Lower lobe of right lung (tissue), 2 donors: Measurements from ENCODE around the gene TM6SF1. TPM values are rescaled to one million over a fixed set of nuclear protein-coding genes. Genes with fewer than 3 reads are reported as not detected.
"Not testable (repeated sequence)": the region's sequence is repeated elsewhere in the genome, so short reads cannot be mapped to it uniquely, and the experiment has no call there.

Experiments used
- ATAC-seq, 2 donors: fragments of 200-7000 bp; cut with Tn5 transposase; one replicate each; pipeline ENCODE4 v1.9.1; 2020 to 2022; ENCODE audit warnings: mild to moderate bottlenecking in 2 of 2, moderate library complexity in 2 of 2
- DNase-seq: peaks from one replicate; pipeline ENCODE4 v3.0.0-alpha.2; 2020
- H3K27ac ChIP-seq: fragments of 200-600 bp; one replicate; pipeline ENCODE4 v1.8.0; 2022
- H3K27me3 ChIP-seq: fragments of 200-600 bp; one replicate; pipeline ENCODE4 v1.8.0; 2022; ENCODE audit warnings: low read depth
- H3K36me3 ChIP-seq: fragments of 200-600 bp; one replicate; pipeline ENCODE4 v1.8.0; 2022; ENCODE audit warnings: mild to moderate bottlenecking
- H3K4me1 ChIP-seq: fragments of 200-600 bp; one replicate; pipeline ENCODE4 v1.8.0; 2022
- H3K4me3 ChIP-seq: fragments of 200-600 bp; one replicate; pipeline ENCODE4 v1.8.0; 2022; ENCODE audit warnings: mild to moderate bottlenecking
- H3K9me3 ChIP-seq: fragments of 200-600 bp; one replicate; pipeline ENCODE4 v1.8.0; 2022
- intact Hi-C: fragments of 100-400 bp; cut with DNase I; formaldehyde crosslinking; loops from one replicate; pipeline ENCODE4 v1.11.0; 2022
- total RNA-seq: library from RNA; stranded (reverse); fragmentation: NEBNext Ultra II Directional; extraction: Animal tissue kit (Norgen Biotek cat#: 25700); gene quantifications from one replicate; pipeline ENCODE4 v1.2.1, GENCODE V29; 2021
- TF ChIP-seq, protein P1 (sequence below): fragments of 200-600 bp; IDR thresholded peaks from one replicate; pipeline ENCODE4 v1.8.0; 2022; ENCODE audit warnings: antibody characterized with exemption, mild to moderate bottlenecking
- donor health status: DM: no; HTN: yes; CAD: no; lungs with severe emphysema.

Gene TM6SF1
- total RNA-seq, 1 donor from 2014 or later: 31.2 TPM

DNA sequence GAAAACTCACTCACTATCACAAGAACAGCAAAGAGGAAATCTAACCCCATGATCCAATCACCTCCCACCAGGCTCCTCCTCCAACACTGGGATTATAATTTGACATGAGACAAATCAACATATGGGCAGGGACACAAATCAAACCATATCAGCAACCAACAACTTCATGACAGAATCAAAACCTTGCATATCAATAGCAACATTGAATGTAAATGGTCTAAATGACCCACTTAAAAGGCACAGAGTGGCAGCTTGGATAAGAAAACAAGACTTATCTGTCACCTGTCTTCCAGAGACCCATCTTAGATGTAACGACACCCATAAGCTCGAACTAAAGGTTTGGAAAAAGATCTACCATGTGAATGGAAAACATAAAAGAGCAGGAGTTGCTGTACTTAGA lies 59.4 kb downstream of the TM6SF1 start:
- H3K9me3 ChIP-seq: peaks cover 13% of the 10 kb centered on the region
- intact Hi-C loops: no loop called here
- no peak overlapping the region for H3K4me3 ChIP-seq
- H3K4me1 ChIP-seq: no peaks in the 10 kb centered on the region
- ATAC-seq (no peak), DNase-seq (no peak)
- no peaks in the 10 kb centered on the region for H3K27me3 ChIP-seq
- H3K27ac ChIP-seq: no peak overlapping the region
- H3K36me3 ChIP-seq: no peaks in the 10 kb centered on the region
- TF ChIP-seq, protein P1, sequence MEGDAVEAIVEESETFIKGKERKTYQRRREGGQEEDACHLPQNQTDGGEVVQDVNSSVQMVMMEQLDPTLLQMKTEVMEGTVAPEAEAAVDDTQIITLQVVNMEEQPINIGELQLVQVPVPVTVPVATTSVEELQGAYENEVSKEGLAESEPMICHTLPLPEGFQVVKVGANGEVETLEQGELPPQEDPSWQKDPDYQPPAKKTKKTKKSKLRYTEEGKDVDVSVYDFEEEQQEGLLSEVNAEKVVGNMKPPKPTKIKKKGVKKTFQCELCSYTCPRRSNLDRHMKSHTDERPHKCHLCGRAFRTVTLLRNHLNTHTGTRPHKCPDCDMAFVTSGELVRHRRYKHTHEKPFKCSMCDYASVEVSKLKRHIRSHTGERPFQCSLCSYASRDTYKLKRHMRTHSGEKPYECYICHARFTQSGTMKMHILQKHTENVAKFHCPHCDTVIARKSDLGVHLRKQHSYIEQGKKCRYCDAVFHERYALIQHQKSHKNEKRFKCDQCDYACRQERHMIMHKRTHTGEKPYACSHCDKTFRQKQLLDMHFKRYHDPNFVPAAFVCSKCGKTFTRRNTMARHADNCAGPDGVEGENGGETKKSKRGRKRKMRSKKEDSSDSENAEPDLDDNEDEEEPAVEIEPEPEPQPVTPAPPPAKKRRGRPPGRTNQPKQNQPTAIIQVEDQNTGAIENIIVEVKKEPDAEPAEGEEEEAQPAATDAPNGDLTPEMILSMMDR: no peak

DNA sequence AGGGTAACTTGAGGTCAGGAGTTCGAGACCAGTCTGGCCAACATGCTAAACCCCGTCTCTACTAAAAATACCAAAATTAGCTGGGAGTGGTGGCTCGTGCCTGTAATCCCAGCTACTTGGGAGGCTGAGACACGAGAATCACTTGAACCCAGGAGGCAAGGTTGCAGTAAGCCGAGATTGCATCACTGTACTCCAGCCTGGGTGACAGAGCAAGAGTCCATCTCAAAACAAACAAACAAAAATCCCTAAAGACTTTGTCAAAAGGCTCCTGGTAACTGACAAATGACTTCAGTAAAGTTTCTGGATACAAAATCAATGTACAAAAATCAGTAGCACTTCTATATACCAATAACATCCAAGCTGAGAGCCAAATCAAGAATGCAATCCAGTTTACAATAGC lies 62.1 kb downstream of the TM6SF1 start:
- intact Hi-C loops, H3K4me1 ChIP-seq, H3K36me3 ChIP-seq, H3K27me3 ChIP-seq, H3K27ac ChIP-seq, ATAC-seq, DNase-seq, H3K4me3 ChIP-seq: not testable (repeated sequence)
- H3K9me3 ChIP-seq: peaks cover 13% of the 10 kb centered on the region

DNA sequence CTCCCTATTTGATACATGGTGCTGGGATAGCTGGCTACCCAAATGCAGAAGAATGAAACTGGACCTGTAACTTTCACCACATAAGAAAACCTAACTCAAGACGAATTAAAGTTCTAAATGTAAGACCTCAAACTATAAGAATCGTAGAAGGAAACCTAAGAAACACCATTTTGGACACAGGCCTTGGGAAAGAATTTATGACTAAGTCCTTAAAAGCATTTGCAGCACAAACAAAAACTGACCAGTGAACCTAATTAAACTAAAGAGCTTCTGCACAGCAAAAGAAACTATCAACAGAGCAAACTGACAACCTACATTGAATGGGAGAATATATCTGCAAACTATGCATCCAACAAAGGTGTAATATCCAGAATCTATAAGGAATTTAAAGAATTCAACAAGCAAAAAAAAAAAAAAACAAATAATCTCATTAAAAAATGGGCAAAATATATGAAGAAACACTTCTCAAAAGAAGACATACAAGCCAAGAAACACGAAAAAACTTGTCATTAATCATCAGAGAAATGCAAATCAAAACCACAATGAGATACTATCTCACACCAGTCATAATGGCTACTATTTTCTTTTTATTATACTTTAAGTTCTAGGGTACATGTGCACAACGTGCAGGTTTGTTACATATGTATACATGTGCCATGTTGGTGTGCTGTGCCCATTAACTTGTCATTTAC lies 63.2 kb downstream of the TM6SF1 start:
- DNase-seq (no peak), ATAC-seq (no peak)
- Histone ChIP-seq H3K4me1 (no peaks in the 10 kb centered on the region), H3K4me3 (no peak overlapping the region), H3K27me3 (no peaks in the 10 kb centered on the region), H3K36me3 (no peaks in the 10 kb centered on the region), H3K27ac (no peak overlapping the region), H3K9me3 (peaks cover 13% of the 10 kb centered on the region)
- TF ChIP-seq, protein P1: no peak
- intact Hi-C loops: no loop called here

DNA sequence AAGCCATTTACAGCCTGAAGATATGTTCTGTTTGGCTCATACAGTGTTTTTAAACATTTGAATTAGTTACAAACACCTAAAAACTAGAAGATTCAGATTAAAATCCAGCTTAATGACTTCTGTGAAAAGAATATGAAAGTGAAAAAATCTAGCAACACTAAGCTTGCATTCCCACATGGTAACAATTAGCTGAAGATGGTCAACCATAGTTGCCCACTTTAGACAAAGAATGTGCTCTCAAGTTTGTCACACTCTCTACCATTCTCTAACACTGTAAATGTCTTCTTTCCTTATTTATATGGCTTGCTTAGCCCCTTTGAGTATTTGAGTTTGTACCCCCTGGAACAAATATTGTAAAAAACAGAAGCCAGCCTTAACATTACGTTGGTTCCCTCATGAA lies 67.4 kb downstream of the TM6SF1 start:
- TF ChIP-seq, protein P1: no peak
- DNase-seq (no peak), ATAC-seq (no peak)
- intact Hi-C loops: no loop called here
- H3K4me3 ChIP-seq: no peak overlapping the region
- no peaks in the 10 kb centered on the region for H3K9me3 ChIP-seq
- H3K4me1 ChIP-seq: no peaks in the 10 kb centered on the region
- no peak overlapping the region for H3K27ac ChIP-seq
- H3K27me3 ChIP-seq: no peaks in the 10 kb centered on the region
- H3K36me3 ChIP-seq: no peaks in the 10 kb centered on the region

DNA sequence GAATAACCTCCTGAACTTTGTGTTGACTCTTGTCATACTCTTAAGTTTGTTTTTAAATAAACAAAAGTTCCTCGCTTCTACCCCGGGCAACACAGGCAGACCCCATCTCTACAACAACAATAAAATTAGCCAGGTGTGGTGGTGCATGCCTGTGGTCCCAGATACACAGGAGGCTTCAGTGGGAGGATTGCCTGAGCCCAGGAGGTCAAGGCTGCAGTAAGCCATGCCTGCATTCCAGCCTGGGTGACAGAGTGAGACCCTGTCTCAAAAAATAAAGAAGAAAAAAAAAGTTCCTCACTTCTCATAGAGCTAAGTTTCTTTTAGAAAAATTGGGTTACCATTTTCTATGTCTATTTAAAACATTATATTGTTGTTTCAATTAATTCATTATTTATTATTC lies 70.9 kb downstream of the TM6SF1 start:
- no peak for ATAC-seq
- TF ChIP-seq, protein P1: no peak
- Histone ChIP-seq H3K36me3 (no peaks in the 10 kb centered on the region), H3K27ac (no peak overlapping the region), H3K27me3 (no peaks in the 10 kb centered on the region), H3K4me1 (no peaks in the 10 kb centered on the region), H3K4me3 (no peak overlapping the region), H3K9me3 (no peaks in the 10 kb centered on the region)
- intact Hi-C loops: no loop called here
- DNase-seq: no peak

DNA sequence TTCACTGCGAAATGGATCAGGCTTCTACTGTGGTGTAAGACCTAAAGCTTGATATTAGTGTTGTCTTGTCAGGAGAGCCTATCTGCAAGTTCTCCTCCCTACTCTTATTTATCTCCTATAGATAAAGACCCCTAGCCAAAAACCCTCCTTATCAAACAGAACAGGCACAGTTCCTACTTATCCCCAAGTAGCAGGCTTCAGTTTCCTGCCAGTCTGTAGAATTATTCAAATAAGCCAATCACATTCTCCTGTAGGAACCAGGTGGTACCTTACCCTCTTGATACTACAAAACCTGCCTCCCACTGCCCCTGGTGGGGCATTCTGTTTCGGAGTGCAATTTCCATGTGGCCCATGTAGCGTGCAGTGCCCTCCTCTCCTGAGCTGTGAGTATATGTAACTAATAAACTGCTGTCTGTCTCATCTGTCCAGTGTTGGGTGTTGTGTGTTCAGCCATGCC lies 71.5 kb downstream of the TM6SF1 start:
- H3K4me1 ChIP-seq: no peaks in the 10 kb centered on the region
- ATAC-seq: no peak
- no peaks in the 10 kb centered on the region for H3K27me3 ChIP-seq
- DNase-seq: no peak
- no peaks in the 10 kb centered on the region for H3K9me3 ChIP-seq
- intact Hi-C loops: no loop called here
- TF ChIP-seq, protein P1: no peak
- no peak overlapping the region for H3K4me3 ChIP-seq
- H3K36me3 ChIP-seq: no peaks in the 10 kb centered on the region
- no peak overlapping the region for H3K27ac ChIP-seq
